Activated CD4-positive, alpha-beta T cell treated with anti-CD3 and anti-CD28 coated beads for 36 hours (primary cell): ENCODE results near the gene CXXC4. TPM values are rescaled to one million over a fixed set of nuclear protein-coding genes. Genes with fewer than 3 reads are reported as not detected.

ENCODE experiments used
- ATAC-seq: fragments of 200-7000 bp; cut with Tn5 transposase; one replicate; pipeline ENCODE4 v1.10.0; 2021; ENCODE audit warnings: mild to moderate bottlenecking, moderate library complexity
- CTCF ChIA-PET: fragments of 350-600 bp; sonication (Branson Sonifier 250); formaldehyde crosslinking; loops from one replicate; lab custom pipeline; 2021; ENCODE audit warnings: antibody characterized with exemption; lab: Charles Lee
- POLR2A ChIA-PET: fragments of 350-600 bp; sonication (Branson Sonifier 250); formaldehyde crosslinking; loops from one replicate; lab custom pipeline; 2021; ENCODE audit warnings: antibody characterized with exemption, inconsistent platforms; lab: Charles Lee
- DNase-seq: peaks from one replicate; pipeline ENCODE4 v3.0.0-alpha.2; 2020
- H3K27ac Mint-ChIP-seq: one replicate; pipeline ENCODE4 v1.8.0; 2021; ENCODE audit warnings: mixed read lengths
- H3K27me3 Mint-ChIP-seq: one replicate; pipeline ENCODE4 v1.8.0; 2021; ENCODE audit warnings: mixed read lengths
- H3K36me3 Mint-ChIP-seq: one replicate; pipeline ENCODE4 v1.8.0; 2021; ENCODE audit warnings: low read depth, mixed read lengths
- H3K4me1 Mint-ChIP-seq: one replicate; pipeline ENCODE4 v1.8.0; 2021; ENCODE audit warnings: mixed read lengths
- H3K4me3 Mint-ChIP-seq: one replicate; pipeline ENCODE4 v1.8.0; 2021; ENCODE audit warnings: mild to moderate bottlenecking, moderate library complexity, mixed read lengths
- H3K9me3 Mint-ChIP-seq: one replicate; pipeline ENCODE4 v1.8.0; 2021; ENCODE audit warnings: low read depth, mixed read lengths
- intact Hi-C, 2 experiments: fragments of 100-400 bp; cut with DNase I in 1 of 2; cut with micrococcal nuclease in 1 of 2; formaldehyde crosslinking; loops; one replicate each; pipeline versions ENCODE4 v1.14.2 to v1.15.1; 2022 to 2024; cut with DNase I, micrococcal nuclease
- total RNA-seq, 2 experiments: library from RNA; stranded (reverse); gene quantifications; one replicate each; pipeline ENCODE4 v1.2.3, GENCODE V29; 2021

The CXXC4 gene
- total RNA-seq, 2 experiments from 2014 or later = not detected

- no peaks in the 10 kb centered on the region for H3K36me3 Mint-ChIP-seq
- intact Hi-C loops = no loop called here
- peaks cover 11% of the 10 kb centered on the region for H3K4me1 Mint-ChIP-seq
- H3K27me3 Mint-ChIP-seq = peaks cover 25% of the 10 kb centered on the region
- H3K27ac Mint-ChIP-seq = no peak overlapping the region
- no peak for DNase-seq
- POLR2A ChIA-PET = no interaction called here
- H3K4me3 Mint-ChIP-seq = no peak overlapping the region
- CTCF ChIA-PET = no interaction called here
- ATAC-seq = no peak
- no peaks in the 10 kb centered on the region for H3K9me3 Mint-ChIP-seq
Measured at GRCh38 chr4:104486716-104487504, 7.8 kb downstream of the CXXC4 start.

- Mint-ChIP-seq H3K36me3 (no peaks in the 10 kb centered on the region), H3K27ac (no peak overlapping the region), H3K4me1 (no peaks in the 10 kb centered on the region), H3K9me3 (no peaks in the 10 kb centered on the region), H3K4me3 (no peak overlapping the region), H3K27me3 (no peaks in the 10 kb centered on the region)
- intact Hi-C loops = no loop called here
- POLR2A ChIA-PET = no interaction called here
- DNase-seq = no peak
- no peak for ATAC-seq
- CTCF ChIA-PET = no interaction called here
Measured at GRCh38 chr4:104475652-104476051, 19.0 kb downstream of the CXXC4 start.

DNA sequence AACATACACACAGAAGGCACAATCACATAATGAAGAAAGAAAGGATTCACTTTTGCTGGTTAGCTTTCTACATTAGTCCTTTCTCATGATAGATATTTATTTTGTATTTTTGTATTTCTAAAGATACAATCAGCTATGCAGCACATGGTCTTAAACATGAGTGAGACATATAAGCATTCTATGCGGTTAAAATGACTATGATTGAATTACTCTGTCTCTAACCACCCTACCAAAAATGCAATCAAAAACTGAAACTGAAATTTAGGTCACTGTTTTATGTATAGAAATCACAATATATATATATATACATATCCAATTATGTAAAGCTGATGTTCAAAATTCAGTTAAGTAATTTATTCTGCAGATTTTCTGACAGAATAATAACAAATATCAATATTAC lies 21.9 kb downstream of the CXXC4 start:
- no peaks in the 10 kb centered on the region for H3K9me3 Mint-ChIP-seq
- no peaks in the 10 kb centered on the region for H3K4me1 Mint-ChIP-seq
- intact Hi-C loops = no loop called here
- H3K27me3 Mint-ChIP-seq = no peaks in the 10 kb centered on the region
- no peak overlapping the region for H3K4me3 Mint-ChIP-seq
- POLR2A ChIA-PET = no interaction called here
- no peaks in the 10 kb centered on the region for H3K36me3 Mint-ChIP-seq
- DNase-seq (no peak), ATAC-seq (no peak)
- no peak overlapping the region for H3K27ac Mint-ChIP-seq
- CTCF ChIA-PET = no interaction called here

GRCh38 chr4:104470770-104471169 lies 23.9 kb downstream of the CXXC4 start:
- Mint-ChIP-seq H3K4me1 (no peaks in the 10 kb centered on the region), H3K27ac (no peak overlapping the region), H3K36me3 (no peaks in the 10 kb centered on the region), H3K27me3 (no peaks in the 10 kb centered on the region), H3K9me3 (no peaks in the 10 kb centered on the region), H3K4me3 (no peak overlapping the region)
- CTCF ChIA-PET = no interaction called here
- ATAC-seq (no peak), DNase-seq (no peak)
- intact Hi-C loops = no loop called here
- POLR2A ChIA-PET = no interaction called here

- ChIA-PET POLR2A (no interaction called here), CTCF (no interaction called here)
- no peak for ATAC-seq
Measured at GRCh38 chr4:104469794-104470193, 24.9 kb downstream of the CXXC4 start.

DNA sequence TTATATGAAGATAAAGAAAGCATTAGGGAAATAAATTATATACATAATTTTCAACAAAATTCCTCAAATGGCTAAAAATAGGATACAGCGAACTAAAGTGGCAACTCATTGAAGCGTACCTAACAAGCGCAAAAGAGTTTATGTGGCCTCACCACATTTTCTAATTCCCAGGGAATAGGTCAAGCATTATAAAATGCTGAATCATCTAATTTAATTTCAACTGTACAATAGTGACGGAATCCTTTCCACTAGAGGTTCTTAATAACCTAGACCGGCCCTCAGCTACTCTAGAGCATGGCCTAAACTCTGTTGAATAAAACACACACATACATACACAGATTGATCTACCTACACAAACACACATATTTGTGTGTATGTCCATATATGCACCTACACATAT lies 29.1 kb downstream of the CXXC4 start:
- POLR2A ChIA-PET = no interaction called here

More at GRCh38 chr4:104469794-104470193, 24.9 kb downstream of the CXXC4 start:
- no peaks in the 10 kb centered on the region for H3K36me3 Mint-ChIP-seq
- H3K4me1 Mint-ChIP-seq = no peaks in the 10 kb centered on the region
- H3K9me3 Mint-ChIP-seq = no peaks in the 10 kb centered on the region
- H3K27ac Mint-ChIP-seq = no peak overlapping the region
- no peak overlapping the region for H3K4me3 Mint-ChIP-seq
- intact Hi-C loops = no loop called here
- no peak for DNase-seq
- H3K27me3 Mint-ChIP-seq = no peaks in the 10 kb centered on the region

GRCh38 chr4:104465201-104465600 lies 29.5 kb downstream of the CXXC4 start:
- DNase-seq (no peak), ATAC-seq (no peak)
- Mint-ChIP-seq H3K36me3 (no peaks in the 10 kb centered on the region), H3K4me3 (no peak overlapping the region), H3K4me1 (no peaks in the 10 kb centered on the region), H3K27me3 (no peaks in the 10 kb centered on the region), H3K9me3 (no peaks in the 10 kb centered on the region), H3K27ac (no peak overlapping the region)
- ChIA-PET CTCF (no interaction called here), POLR2A (no interaction called here)
- intact Hi-C loops = no loop called here

More for the DNA sequence above, 29.1 kb downstream of the CXXC4 start:
- ATAC-seq = no peak
- Mint-ChIP-seq H3K4me1 (no peaks in the 10 kb centered on the region), H3K36me3 (no peaks in the 10 kb centered on the region), H3K27me3 (no peaks in the 10 kb centered on the region), H3K4me3 (no peak overlapping the region), H3K27ac (no peak overlapping the region), H3K9me3 (no peaks in the 10 kb centered on the region)
- intact Hi-C loops = no loop called here
- no peak for DNase-seq
- CTCF ChIA-PET = no interaction called here

- intact Hi-C loops = no loop called here
- Mint-ChIP-seq H3K36me3 (no peaks in the 10 kb centered on the region), H3K4me3 (no peak overlapping the region), H3K4me1 (no peaks in the 10 kb centered on the region), H3K27me3 (no peaks in the 10 kb centered on the region), H3K27ac (no peak overlapping the region), H3K9me3 (no peaks in the 10 kb centered on the region)
- POLR2A ChIA-PET = no interaction called here
- CTCF ChIA-PET = no interaction called here
- ATAC-seq (no peak), DNase-seq (no peak)
Measured at GRCh38 chr4:104462641-104463040, 32.1 kb downstream of the CXXC4 start.

DNA sequence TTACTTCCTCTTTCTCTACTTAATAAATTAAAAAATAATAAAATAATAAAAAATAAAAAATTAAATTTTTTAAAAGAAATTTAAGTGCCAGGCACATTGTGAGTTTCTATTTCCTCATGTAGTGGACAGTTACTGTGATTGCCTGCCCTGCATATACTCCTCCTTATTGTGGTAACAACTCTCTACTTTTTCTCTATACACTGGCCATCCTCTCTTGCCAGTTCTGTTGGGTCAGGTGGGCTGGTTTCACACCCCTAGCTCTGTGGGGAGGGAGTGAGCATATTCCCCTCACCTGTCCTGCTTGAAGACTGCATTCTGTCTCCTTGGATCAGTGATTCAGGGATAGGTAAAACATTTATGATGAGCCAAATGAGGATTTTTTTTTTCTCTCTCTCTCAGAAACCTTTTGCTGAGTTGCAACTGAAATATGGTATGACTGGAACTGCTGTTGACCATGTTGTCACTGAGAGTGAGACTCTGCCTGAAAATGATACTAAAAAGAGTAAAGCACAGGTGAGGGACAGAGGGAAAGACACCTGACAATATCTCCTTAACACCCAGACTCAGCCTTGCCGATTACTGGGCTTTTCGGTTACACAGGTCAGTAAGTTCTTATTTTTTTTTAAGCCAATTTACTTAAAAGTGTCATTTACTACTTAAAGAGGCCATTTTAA lies 37.2 kb downstream of the CXXC4 start:
- no peak overlapping the region for H3K27ac Mint-ChIP-seq
- no peaks in the 10 kb centered on the region for H3K9me3 Mint-ChIP-seq

GRCh38 chr4:104451573-104451972 lies 43.1 kb downstream of the CXXC4 start:
- H3K27me3 Mint-ChIP-seq = no peaks in the 10 kb centered on the region

More for the DNA sequence above, 37.2 kb downstream of the CXXC4 start:
- ATAC-seq (no peak), DNase-seq (no peak)
- Mint-ChIP-seq H3K4me1 (no peaks in the 10 kb centered on the region), H3K4me3 (no peak overlapping the region), H3K27me3 (no peaks in the 10 kb centered on the region), H3K36me3 (no peaks in the 10 kb centered on the region)
- intact Hi-C loops = no loop called here
- ChIA-PET POLR2A (no interaction called here), CTCF (no interaction called here)

DNA sequence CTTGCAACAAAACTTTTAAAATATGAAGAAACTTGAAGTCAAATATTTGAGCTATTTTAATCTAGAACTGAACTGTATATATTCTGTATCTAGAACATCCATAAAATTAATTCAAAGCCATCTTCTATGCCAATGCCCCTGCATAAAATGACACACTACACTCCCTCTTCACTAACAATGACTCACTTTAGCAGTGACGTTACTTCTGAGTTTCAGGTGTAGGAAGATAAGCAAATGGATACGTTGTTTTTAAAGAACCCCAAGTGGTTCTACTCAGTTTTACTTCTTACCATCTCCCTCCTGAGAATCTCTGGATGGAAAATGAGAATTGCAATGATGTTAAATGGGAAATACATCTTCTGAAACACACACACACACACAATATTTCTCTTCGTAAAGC lies 45.2 kb downstream of the CXXC4 start:
- Mint-ChIP-seq H3K4me3 (no peak overlapping the region), H3K27ac (no peak overlapping the region), H3K4me1 (no peaks in the 10 kb centered on the region), H3K9me3 (no peaks in the 10 kb centered on the region), H3K27me3 (no peaks in the 10 kb centered on the region), H3K36me3 (no peaks in the 10 kb centered on the region)
- CTCF ChIA-PET = no interaction called here
- ATAC-seq (no peak), DNase-seq (no peak)
- intact Hi-C loops = no loop called here
- POLR2A ChIA-PET = no interaction called here

More at GRCh38 chr4:104451573-104451972, 43.1 kb downstream of the CXXC4 start:
- CTCF ChIA-PET = no interaction called here
- Mint-ChIP-seq H3K36me3 (no peaks in the 10 kb centered on the region), H3K9me3 (no peaks in the 10 kb centered on the region), H3K27ac (no peak overlapping the region), H3K4me1 (no peaks in the 10 kb centered on the region), H3K4me3 (no peak overlapping the region)
- no peak for DNase-seq
- no peak for ATAC-seq
- POLR2A ChIA-PET = no interaction called here
- intact Hi-C loops = no loop called here

DNA sequence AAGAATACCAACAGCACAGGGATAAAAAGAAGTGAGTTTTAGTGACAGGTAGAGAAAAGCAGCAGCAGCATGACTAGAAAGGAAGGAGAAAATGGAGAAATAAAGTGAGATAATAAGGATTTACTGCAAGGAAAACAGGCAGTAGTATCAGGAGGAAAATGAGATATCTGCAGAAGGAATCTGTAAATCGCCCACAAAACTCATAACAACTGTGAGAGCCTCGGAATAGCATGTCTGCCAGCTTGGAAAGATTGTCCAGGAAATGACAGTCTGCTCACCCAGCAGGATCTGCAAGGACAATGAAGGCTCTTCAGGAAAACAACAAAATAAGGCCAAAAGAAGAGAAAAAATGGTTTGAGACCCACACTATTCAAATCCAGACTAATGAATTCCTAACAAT lies 47.4 kb downstream of the CXXC4 start:
- Mint-ChIP-seq H3K4me1 (no peaks in the 10 kb centered on the region), H3K9me3 (no peaks in the 10 kb centered on the region), H3K4me3 (no peak overlapping the region), H3K36me3 (no peaks in the 10 kb centered on the region), H3K27me3 (no peaks in the 10 kb centered on the region), H3K27ac (no peak overlapping the region)
- intact Hi-C loops = no loop called here
- POLR2A ChIA-PET = no interaction called here
- DNase-seq (no peak), ATAC-seq (no peak)
- CTCF ChIA-PET = no interaction called here
